GM23338 (cell line): ENCODE data around the gene PTPRH.

ENCODE experiments used
- CTCF ChIP-seq, 2 experiments: fragments of 200-600 bp in 1 of 2; sonication (generic) in 1 of 2; conservative IDR thresholded peaks; 2 replicates each; pipeline versions ENCODE4 v1.5.1 to v1.6.1; 2016 to 2017; ENCODE audit warnings: antibody characterized with exemption in 2 of 2, low read depth in 2 of 2, mild to moderate bottlenecking in 2 of 2, moderate library complexity in 1 of 2
- EZH2 ChIP-seq: fragments of 200-600 bp; sonication (generic); IDR thresholded peaks from one replicate; pipeline ENCODE4 v1.8.0; 2017; ENCODE audit warnings: antibody characterized with exemption, mild to moderate bottlenecking, low read depth; ENCODE audit not compliant: unreplicated experiment
- EZH2phosphoT487 ChIP-seq: fragments of 200-600 bp; sonication (generic); IDR thresholded peaks from one replicate; pipeline ENCODE4 v1.8.1; 2018; ENCODE audit warnings: antibody characterized with exemption; ENCODE audit not compliant: unreplicated experiment
- POLR2AphosphoS5 ChIP-seq: IDR thresholded peaks from 2 replicates; pipeline ENCODE4 v1.6.1; 2016; ENCODE audit warnings: antibody characterized with exemption, low read depth
- ZNF114 ChIP-seq: fragments of 250-450 bp; sonication (Bioruptor Pico); IDR thresholded peaks from 2 replicates; pipeline ENCODE4 v1.5.0; 2020; ENCODE audit warnings: mild to moderate bottlenecking, moderate library complexity
- ZNF331 ChIP-seq: fragments of 250-450 bp; sonication (Bioruptor Pico); IDR thresholded peaks from 2 replicates; pipeline ENCODE4 v1.5.0; 2020; ENCODE audit warnings: low read depth, mild to moderate bottlenecking, moderate library complexity

GRCh38 chr19:55198651-55199050 is 10.7 kb downstream of the PTPRH start:
- TF ChIP-seq CTCF (conservative IDR thresholded peaks at IDR 0.05; ENCODE audit: low read depth in 2 of 2) (no peak), POLR2AphosphoS5 (no peak), EZH2 (no peak), EZH2phosphoT487 (no peak), ZNF331 (CRISPR knock-in tag) (no peak), ZNF114 (CRISPR knock-in tag) (no peak)
